ENCODE measurements around the gene PSMD6.

DNA sequence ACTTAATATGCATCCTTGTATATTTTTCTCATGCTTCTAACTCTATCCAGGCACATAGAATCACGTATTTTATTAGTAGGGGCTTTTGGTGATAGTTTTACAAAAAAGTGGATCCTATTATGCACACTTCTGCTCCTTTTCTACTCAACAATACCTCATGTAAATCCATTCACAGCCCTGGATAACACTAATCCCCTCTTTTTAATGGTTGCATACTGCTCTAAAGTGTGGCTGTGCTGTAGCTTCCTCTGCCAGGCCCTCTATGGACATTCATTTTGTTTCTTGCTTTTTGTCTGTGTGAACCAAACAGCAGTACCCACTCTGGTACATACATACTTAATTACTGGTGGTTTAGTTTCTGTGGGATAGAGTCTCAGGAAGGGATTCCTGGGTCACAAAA lies 59.8 kb downstream of the PSMD6 start:
- TF ChIP-seq, protein P1, sequence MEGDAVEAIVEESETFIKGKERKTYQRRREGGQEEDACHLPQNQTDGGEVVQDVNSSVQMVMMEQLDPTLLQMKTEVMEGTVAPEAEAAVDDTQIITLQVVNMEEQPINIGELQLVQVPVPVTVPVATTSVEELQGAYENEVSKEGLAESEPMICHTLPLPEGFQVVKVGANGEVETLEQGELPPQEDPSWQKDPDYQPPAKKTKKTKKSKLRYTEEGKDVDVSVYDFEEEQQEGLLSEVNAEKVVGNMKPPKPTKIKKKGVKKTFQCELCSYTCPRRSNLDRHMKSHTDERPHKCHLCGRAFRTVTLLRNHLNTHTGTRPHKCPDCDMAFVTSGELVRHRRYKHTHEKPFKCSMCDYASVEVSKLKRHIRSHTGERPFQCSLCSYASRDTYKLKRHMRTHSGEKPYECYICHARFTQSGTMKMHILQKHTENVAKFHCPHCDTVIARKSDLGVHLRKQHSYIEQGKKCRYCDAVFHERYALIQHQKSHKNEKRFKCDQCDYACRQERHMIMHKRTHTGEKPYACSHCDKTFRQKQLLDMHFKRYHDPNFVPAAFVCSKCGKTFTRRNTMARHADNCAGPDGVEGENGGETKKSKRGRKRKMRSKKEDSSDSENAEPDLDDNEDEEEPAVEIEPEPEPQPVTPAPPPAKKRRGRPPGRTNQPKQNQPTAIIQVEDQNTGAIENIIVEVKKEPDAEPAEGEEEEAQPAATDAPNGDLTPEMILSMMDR (IDR thresholded peaks at IDR 0.05; ENCODE audit: low read depth, low read length), result no peak
- no peak for TF ChIP-seq EZH2phosphoT487 (IDR thresholded peaks at IDR 0.05; ENCODE audit: low read depth)

Data from OCI-LY3 (cell line).